ENCODE measurements around the gene VPS45. TPM values are rescaled to one million over a fixed set of nuclear protein-coding genes. Genes with fewer than 3 reads are reported as not detected.

Gene VPS45
- total RNA-seq, 2 experiments from 2014 or later, result 19.4 to 22.8 TPM

DNA sequence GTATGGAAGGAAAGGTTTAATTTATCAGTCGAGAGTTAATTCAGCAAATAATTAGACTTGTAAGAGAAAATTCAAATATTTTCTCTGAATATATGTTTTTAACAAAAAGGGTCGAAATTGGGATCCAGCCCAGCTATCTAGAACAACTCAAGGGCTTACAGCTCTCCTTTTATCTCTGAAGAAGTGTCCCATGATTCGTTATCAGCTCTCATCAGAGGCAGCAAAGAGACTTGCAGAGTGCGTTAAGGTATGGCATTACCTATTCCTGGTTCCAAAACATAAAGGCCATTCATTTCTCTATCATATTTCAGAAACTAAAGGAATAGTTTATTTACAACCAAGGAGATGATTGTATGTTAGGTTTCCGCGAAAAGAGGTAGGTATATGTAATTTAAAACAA is 9.4 kb downstream of the VPS45 start:
- H3K4me3 Mint-ChIP-seq, result no peak overlapping the region
- no peak for ATAC-seq
- H3K9me3 Mint-ChIP-seq, result no peaks in the 10 kb centered on the region
- ChIA-PET POLR2A (interaction anchor here (1.1 to 1.4 kb wide), 2 partner anchors 9 to 190 kb away, joined by 3 to 5 read pairs; partner anchors contain the start of gene VPS45), CTCF (interaction anchor here (0.9 to 1.7 kb wide), 6 partner anchors 8 to 110 kb away, joined by 3 to 14 read pairs (median 4); no protein-coding TSS in a partner anchor)
- TF ChIP-seq, protein P1, sequence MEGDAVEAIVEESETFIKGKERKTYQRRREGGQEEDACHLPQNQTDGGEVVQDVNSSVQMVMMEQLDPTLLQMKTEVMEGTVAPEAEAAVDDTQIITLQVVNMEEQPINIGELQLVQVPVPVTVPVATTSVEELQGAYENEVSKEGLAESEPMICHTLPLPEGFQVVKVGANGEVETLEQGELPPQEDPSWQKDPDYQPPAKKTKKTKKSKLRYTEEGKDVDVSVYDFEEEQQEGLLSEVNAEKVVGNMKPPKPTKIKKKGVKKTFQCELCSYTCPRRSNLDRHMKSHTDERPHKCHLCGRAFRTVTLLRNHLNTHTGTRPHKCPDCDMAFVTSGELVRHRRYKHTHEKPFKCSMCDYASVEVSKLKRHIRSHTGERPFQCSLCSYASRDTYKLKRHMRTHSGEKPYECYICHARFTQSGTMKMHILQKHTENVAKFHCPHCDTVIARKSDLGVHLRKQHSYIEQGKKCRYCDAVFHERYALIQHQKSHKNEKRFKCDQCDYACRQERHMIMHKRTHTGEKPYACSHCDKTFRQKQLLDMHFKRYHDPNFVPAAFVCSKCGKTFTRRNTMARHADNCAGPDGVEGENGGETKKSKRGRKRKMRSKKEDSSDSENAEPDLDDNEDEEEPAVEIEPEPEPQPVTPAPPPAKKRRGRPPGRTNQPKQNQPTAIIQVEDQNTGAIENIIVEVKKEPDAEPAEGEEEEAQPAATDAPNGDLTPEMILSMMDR (IDR thresholded peaks at IDR 0.05), result no peak
- H3K27me3 Mint-ChIP-seq, result no peaks in the 10 kb centered on the region
- peaks cover 9% of the 10 kb centered on the region for H3K4me1 Mint-ChIP-seq (ENCODE audit: low read depth)
- no peak overlapping the region for H3K27ac Mint-ChIP-seq
- intact Hi-C loops (cut with micrococcal nuclease), result no loop called here
- DNase-seq, result no peak
- peaks cover 39% of the 10 kb centered on the region for H3K36me3 Mint-ChIP-seq (ENCODE audit: low read depth)

DNA sequence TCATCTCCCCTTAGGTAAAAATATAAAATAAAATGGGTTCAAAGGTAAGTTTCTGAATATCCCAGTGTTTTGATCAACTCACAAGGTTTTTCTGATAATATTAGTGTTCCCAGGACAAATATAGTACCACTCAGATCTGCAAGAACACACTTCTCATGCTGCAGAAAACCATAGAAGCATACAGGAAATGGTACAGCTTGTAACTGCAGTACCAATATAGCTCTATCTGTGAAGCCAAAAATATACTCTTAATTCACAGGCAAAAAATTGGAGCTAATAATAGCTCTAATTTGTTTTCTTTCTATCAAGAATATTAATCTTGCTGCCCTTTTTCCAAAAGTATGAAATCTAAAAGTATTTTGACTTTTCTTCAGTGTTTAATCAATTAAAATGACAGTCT is 13.2 kb downstream of the VPS45 start:
- ATAC-seq (no peak), DNase-seq (no peak)
- Mint-ChIP-seq H3K9me3 (no peaks in the 10 kb centered on the region), H3K27ac (no peak overlapping the region), H3K36me3 (ENCODE audit: low read depth) (peaks cover 33% of the 10 kb centered on the region), H3K27me3 (no peaks in the 10 kb centered on the region), H3K4me3 (no peak overlapping the region), H3K4me1 (ENCODE audit: low read depth) (peaks cover 5% of the 10 kb centered on the region)
- ChIA-PET POLR2A (no interaction called here), CTCF (interaction anchor here (0.6 to 1.5 kb wide), 2 partner anchors 107 to 337 kb away, joined by 4 to 8 read pairs; no protein-coding TSS in a partner anchor)
- TF ChIP-seq, protein P1 (IDR thresholded peaks at IDR 0.05), result no peak
- intact Hi-C loops (cut with micrococcal nuclease), result no loop called here

DNA sequence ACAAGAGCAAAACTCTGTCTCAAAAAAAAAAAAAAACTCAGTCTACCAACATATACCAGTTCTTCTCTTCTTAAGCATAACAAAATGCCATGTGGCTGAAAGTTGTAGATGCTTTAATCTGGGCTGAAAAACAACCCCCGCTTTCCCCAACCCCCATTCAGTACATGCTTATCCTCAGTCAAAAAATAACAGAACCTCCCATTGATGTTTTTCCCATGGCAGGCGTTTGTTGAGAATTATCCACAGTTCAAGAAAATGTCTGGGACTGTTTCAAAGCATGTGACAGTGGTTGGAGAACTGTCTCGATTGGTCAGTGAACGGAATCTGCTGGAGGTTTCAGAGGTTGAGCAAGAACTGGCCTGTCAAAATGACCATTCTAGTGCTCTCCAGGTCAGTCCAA is 14.9 kb downstream of the VPS45 start:
- Mint-ChIP-seq H3K27ac (no peak overlapping the region), H3K27me3 (no peaks in the 10 kb centered on the region), H3K9me3 (no peaks in the 10 kb centered on the region), H3K4me3 (no peak overlapping the region), H3K4me1 (ENCODE audit: low read depth) (no peaks in the 10 kb centered on the region), H3K36me3 (ENCODE audit: low read depth) (peaks cover 27% of the 10 kb centered on the region)
- TF ChIP-seq, protein P1 (IDR thresholded peaks at IDR 0.05), result no peak
- intact Hi-C loops (cut with micrococcal nuclease), result no loop called here
- ChIA-PET POLR2A (no interaction called here), CTCF (interaction anchor here (1.1 kb wide), 1 partner anchor 8 kb away, joined by 3 read pairs; no protein-coding TSS in a partner anchor)
- ATAC-seq (no peak), DNase-seq (no peak)

DNA sequence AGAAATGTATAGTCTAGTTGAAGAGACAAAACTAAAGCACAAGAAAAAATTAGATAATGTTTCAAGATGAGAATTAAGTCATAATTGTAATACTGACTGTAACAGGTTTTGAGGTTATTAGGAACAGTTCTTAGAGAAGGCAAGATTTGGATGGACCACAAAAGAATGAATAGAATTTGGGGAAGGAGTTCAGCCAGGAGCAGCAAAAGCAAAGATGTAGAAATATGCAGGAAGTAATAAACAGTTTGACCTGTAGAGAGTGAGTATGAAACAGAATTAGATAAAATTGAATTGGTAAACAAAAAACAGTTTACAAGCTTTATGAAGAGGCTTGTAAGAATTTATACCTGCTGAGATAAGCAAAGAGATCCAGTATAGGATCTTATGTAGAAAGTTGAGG is 16.3 kb downstream of the VPS45 start:
- ChIA-PET POLR2A (interaction anchor here (0.9 kb wide), 1 partner anchor 60 kb away, joined by 3 read pairs; no protein-coding TSS in a partner anchor), CTCF (interaction anchor here (1.0 to 1.6 kb wide), 3 partner anchors 78 to 103 kb away, joined by 4 to 5 read pairs (median 4); no protein-coding TSS in a partner anchor)
- H3K4me3 Mint-ChIP-seq, result no peak overlapping the region
- no peaks in the 10 kb centered on the region for H3K9me3 Mint-ChIP-seq
- intact Hi-C loops (cut with micrococcal nuclease), result no loop called here
- peaks cover 24% of the 10 kb centered on the region for H3K36me3 Mint-ChIP-seq (ENCODE audit: low read depth)
- no peak for ATAC-seq
- TF ChIP-seq, protein P1 (IDR thresholded peaks at IDR 0.05), result no peak
- H3K27me3 Mint-ChIP-seq, result no peaks in the 10 kb centered on the region
- DNase-seq, result no peak
- H3K4me1 Mint-ChIP-seq (ENCODE audit: low read depth), result peaks cover under 1% of the 10 kb centered on the region
- H3K27ac Mint-ChIP-seq, result no peak overlapping the region

DNA sequence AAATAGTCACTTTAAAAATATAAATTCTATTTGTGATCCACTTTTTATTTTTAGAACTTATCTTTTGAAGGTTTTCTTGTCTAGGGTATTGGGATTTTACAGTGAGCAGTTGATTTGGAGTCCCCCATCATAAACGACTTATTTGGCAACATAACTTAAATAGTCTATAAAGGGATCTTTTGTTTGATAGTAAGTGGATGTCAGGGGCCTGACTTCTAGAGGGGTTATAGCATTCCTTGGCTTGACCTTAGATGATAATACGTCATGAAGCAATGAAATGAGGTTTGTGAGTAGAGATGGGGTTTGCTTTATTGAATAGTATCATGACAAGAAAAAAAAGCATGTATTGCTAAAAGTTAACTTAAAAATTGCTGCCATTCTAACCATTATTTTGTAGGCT is 17.8 kb downstream of the VPS45 start:
- Mint-ChIP-seq H3K27ac (no peak overlapping the region), H3K36me3 (ENCODE audit: low read depth) (peaks cover 22% of the 10 kb centered on the region), H3K4me3 (no peak overlapping the region), H3K4me1 (ENCODE audit: low read depth) (peaks cover 5% of the 10 kb centered on the region), H3K27me3 (no peaks in the 10 kb centered on the region), H3K9me3 (no peaks in the 10 kb centered on the region)
- ChIA-PET CTCF (interaction anchor here (1.1 kb wide), 1 partner anchor 101 kb away, joined by 3 read pairs; no protein-coding TSS in a partner anchor), POLR2A (no interaction called here)
- ATAC-seq (no peak), DNase-seq (no peak)
- intact Hi-C loops (cut with micrococcal nuclease), result no loop called here
- TF ChIP-seq, protein P1 (IDR thresholded peaks at IDR 0.05), result no peak
